ENCODE data around the gene NUP188. TPM values are rescaled to one million over a fixed set of nuclear protein-coding genes. Genes with fewer than 3 reads are reported as not detected.

NUP188 gene
- total and polyA plus RNA-seq, 2 of the 4 experiments (the other 2 are of a cell fraction): 53.0 to 59.1 TPM

DNA sequence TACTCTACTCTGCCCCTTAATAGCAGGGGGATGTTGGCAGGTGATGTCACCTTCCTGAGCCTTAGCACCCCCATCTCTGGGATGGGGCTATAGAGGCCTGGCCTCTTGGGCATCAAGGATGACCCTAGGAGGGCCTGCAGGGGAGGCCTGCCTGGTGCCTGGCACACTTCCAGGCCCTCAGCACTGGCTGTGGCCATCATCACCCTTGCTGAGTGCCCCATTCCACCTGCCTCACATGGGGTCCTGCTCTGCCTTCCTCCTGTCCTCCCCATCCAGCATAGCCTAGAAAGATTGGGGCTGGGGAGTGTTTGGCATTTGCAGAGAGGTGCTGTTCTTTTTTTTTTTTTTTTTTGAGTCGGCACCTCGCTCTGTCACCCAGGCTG is 44.4 kb upstream of the NUP188 start:
- Histone ChIP-seq H3K9me1 (ENCODE audit: insufficient read depth, low read length) (peaks cover 18% of the 10 kb centered on the region), H3K27me3 (ENCODE audit: control insufficient read depth, insufficient read depth, low read length) (no peaks in the 10 kb centered on the region), H3K9ac (ENCODE audit: low read depth, low read length) (no peak overlapping the region), H3K36me3 (ENCODE audit: control insufficient read depth, insufficient read depth, low read length) (peaks cover 27% of the 10 kb centered on the region), H3K14ac (replicated peaks; ENCODE audit: low read depth, low read length) (no peak overlapping the region), H2BK15ac (ENCODE audit: low read depth, low read length) (no peak overlapping the region), H3K23ac (ENCODE audit: low read depth, low read length) (no peak overlapping the region), H4K20me1 (ENCODE audit: insufficient read depth, low read length) (peaks cover 16% of the 10 kb centered on the region), H3K27ac (ENCODE audit: insufficient read depth, low read length) (no peak overlapping the region), H4K8ac (ENCODE audit: low read depth in 2 of 2, low read length in 2 of 2) (no peak overlapping the region), H3K18ac (ENCODE audit: low read depth, low read length) (no peak overlapping the region), H2AK9ac (replicated peaks; ENCODE audit: low read depth, low read length, poor library complexity) (peak overlapping the region; percentile 9), H4K91ac (ENCODE audit: insufficient read depth, low read depth, low read length) (no peak overlapping the region), H2BK5ac (ENCODE audit: low read depth, low read length, poor library complexity, severe bottlenecking) (peak overlapping the region; percentile 11), H2BK20ac (ENCODE audit: low read depth, low read length) (no peak overlapping the region), H4K5ac (ENCODE audit: low read depth, low read length) (no peak overlapping the region), H2BK120ac (ENCODE audit: low read depth, low read length) (no peak overlapping the region), H3K4me2 (ENCODE audit: low read depth, low read length) (no peak overlapping the region), H3K4me3 (ENCODE audit: insufficient read depth, low read depth, low read length) (no peak overlapping the region), H3K4ac (ENCODE audit: low read depth, low read length) (peak overlapping the region; percentile 22; the same call in 1 of the 2 replicates), H2AFZ (replicated peaks; ENCODE audit: low read length, poor library complexity) (no peak overlapping the region), H2AK5ac (ENCODE audit: low read depth, low read length) (no peak overlapping the region), H3K4me1 (ENCODE audit: control insufficient read depth, insufficient read depth, low read length) (peaks cover 4% of the 10 kb centered on the region), H3K56ac (ENCODE audit: extremely low read depth, insufficient read depth, low read length) (no peak overlapping the region), H3K9me3 (ENCODE audit: control insufficient read depth, insufficient read depth, low read length) (no peaks in the 10 kb centered on the region), H3K79me1 (ENCODE audit: low read depth in 1 of 2, low read length in 2 of 2) (peaks cover 24 to 81% of the 10 kb centered on the region in 2 experiments; a peak in 3 of 4 replicates)
- ChIA-PET CTCF (no interaction called here), POLR2A (ENCODE audit: unreplicated experiment) (no interaction called here)
- dilution Hi-C loops (cut with HindIII; ENCODE audit: low sequenced_read_pairs, unreplicated experiment): no loop called here
- intact Hi-C loops (cut with micrococcal nuclease): no loop called here
- WGBS, 2 experiments (ENCODE audit: extremely low coverage in 2 of 2, insufficient read length in 1 of 2): no CpG with 5 or more reads among the region's 2 CpGs
- BruUV-seq (replicated peaks): no TSS peak
- no peak for TF ChIP-seq RCOR1 (IDR thresholded peaks at IDR 0.05; ENCODE audit: insufficient replicate concordance, low read length)
- no peak for TF ChIP-seq RFX5 (IDR thresholded peaks at IDR 0.05; ENCODE audit: low read depth, low read length)
- no peak for TF ChIP-seq CHD1 (IDR thresholded peaks at IDR 0.05; ENCODE audit: low read depth, low read length)
- no peak for TF ChIP-seq CEBPB (IDR thresholded peaks at IDR 0.05; ENCODE audit: low read depth, low read length)
- TF ChIP-seq, protein P1, sequence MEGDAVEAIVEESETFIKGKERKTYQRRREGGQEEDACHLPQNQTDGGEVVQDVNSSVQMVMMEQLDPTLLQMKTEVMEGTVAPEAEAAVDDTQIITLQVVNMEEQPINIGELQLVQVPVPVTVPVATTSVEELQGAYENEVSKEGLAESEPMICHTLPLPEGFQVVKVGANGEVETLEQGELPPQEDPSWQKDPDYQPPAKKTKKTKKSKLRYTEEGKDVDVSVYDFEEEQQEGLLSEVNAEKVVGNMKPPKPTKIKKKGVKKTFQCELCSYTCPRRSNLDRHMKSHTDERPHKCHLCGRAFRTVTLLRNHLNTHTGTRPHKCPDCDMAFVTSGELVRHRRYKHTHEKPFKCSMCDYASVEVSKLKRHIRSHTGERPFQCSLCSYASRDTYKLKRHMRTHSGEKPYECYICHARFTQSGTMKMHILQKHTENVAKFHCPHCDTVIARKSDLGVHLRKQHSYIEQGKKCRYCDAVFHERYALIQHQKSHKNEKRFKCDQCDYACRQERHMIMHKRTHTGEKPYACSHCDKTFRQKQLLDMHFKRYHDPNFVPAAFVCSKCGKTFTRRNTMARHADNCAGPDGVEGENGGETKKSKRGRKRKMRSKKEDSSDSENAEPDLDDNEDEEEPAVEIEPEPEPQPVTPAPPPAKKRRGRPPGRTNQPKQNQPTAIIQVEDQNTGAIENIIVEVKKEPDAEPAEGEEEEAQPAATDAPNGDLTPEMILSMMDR (conservative IDR thresholded peaks at IDR 0.05; ENCODE audit: low read depth, low read length): no peak
- TF ChIP-seq MAZ (IDR thresholded peaks at IDR 0.05; ENCODE audit: borderline replicate concordance, low read depth, low read length): no peak
- no peak for TF ChIP-seq SMC3 (IDR thresholded peaks at IDR 0.05; ENCODE audit: low read depth, low read length)
- no peak for TF ChIP-seq FOS (IDR thresholded peaks at IDR 0.05; ENCODE audit: low read depth, low read length)
- TF ChIP-seq RAD21 (IDR thresholded peaks at IDR 0.05; ENCODE audit: low read length): no peak
- TF ChIP-seq, protein P2, sequence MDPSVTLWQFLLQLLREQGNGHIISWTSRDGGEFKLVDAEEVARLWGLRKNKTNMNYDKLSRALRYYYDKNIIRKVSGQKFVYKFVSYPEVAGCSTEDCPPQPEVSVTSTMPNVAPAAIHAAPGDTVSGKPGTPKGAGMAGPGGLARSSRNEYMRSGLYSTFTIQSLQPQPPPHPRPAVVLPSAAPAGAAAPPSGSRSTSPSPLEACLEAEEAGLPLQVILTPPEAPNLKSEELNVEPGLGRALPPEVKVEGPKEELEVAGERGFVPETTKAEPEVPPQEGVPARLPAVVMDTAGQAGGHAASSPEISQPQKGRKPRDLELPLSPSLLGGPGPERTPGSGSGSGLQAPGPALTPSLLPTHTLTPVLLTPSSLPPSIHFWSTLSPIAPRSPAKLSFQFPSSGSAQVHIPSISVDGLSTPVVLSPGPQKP (IDR thresholded peaks at IDR 0.05; ENCODE audit: borderline replicate concordance, low read depth, low read length): no peak
- ATAC-seq (ENCODE audit: low read depth) (no peak), DNase-seq (no peak)
- in situ Hi-C loops (cut with MboI; ENCODE audit: low sequenced_read_pairs): no loop called here
